Tibial artery (tissue), 4 donors: Measurements from ENCODE around the gene RHOV.

Experiments used
- DNase-seq, 2 donors: peaks; one replicate each; pipeline ENCODE4 v3.0.0-alpha.2; 2019
- H3K27ac ChIP-seq, 2 donors: fragments of 200-600 bp; sonication (generic) in 1 of 2; 1 replicate in 1 of 2; 2 replicates in 1 of 2; pipeline ENCODE4 v1.5.1; 2018 to 2019; ENCODE audit warnings: mild to moderate bottlenecking in 1 of 2
- H3K27me3 ChIP-seq, 2 donors: fragments of 200-600 bp; sonication (generic) in 1 of 2; one replicate each; pipeline versions ENCODE4 v1.5.1 to v1.6.0; 2016 to 2019
- H3K36me3 ChIP-seq, 3 donors: fragments of 200-600 bp; sonication (generic) in 2 of 3; one replicate each; pipeline ENCODE4 v1.5.1; 2016 to 2019; ENCODE audit warnings: mild to moderate bottlenecking in 2 of 3
- H3K4me1 ChIP-seq, 4 donors: fragments of 200-600 bp; sonication (generic) in 2 of 4; 1 replicate in 3 of 4; 2 replicates in 1 of 4; pipeline ENCODE4 v1.5.1; 2016 to 2019
- H3K4me3 ChIP-seq, 2 donors: fragments of 200-600 bp; sonication (generic) in 1 of 2; 1 replicate in 1 of 2; 2 replicates in 1 of 2; pipeline ENCODE4 v1.5.1; 2018 to 2019; ENCODE audit warnings: mild to moderate bottlenecking in 2 of 2
- H3K9me3 ChIP-seq, 3 donors: fragments of 200-600 bp; sonication (generic) in 1 of 3; one replicate each; pipeline ENCODE4 v1.5.1; 2016 to 2019
- CTCF ChIP-seq, 2 experiments: fragments of 200-600 bp in 1 of 2; fragments of 450-650 bp in 1 of 2; IDR thresholded peaks; one replicate each; pipeline ENCODE4 v1.5.1; 2017 to 2019; ENCODE audit warnings: antibody characterized with exemption in 2 of 2, mild to moderate bottlenecking in 1 of 2, moderate library complexity in 1 of 2
- intact Hi-C: fragments of 100-400 bp; cut with DNase I; formaldehyde crosslinking; loops from one replicate; pipeline ENCODE4 v1.15.0; 2023; ENCODE audit warnings: low total_unique reads

Gene RHOV

GRCh38 chr15:40914013-40914412, 40.0 kb upstream of the RHOV start:
- peaks cover 0 to 10% (median 3%) of the 10 kb centered on the region in 4 donors for H3K4me1 ChIP-seq
- intact Hi-C loops = no loop called here
- H3K9me3 ChIP-seq = no peaks in the 10 kb centered on the region
- H3K27ac ChIP-seq = no peak overlapping the region
- H3K4me3 ChIP-seq = no peak overlapping the region
- no peak for DNase-seq
- H3K36me3 ChIP-seq = no peaks in the 10 kb centered on the region
- no peaks in the 10 kb centered on the region for H3K27me3 ChIP-seq
- no peak for TF ChIP-seq CTCF (IDR thresholded peaks at IDR 0.05)

GRCh38 chr15:40912478-40912877, 38.4 kb upstream of the RHOV start:
- TF ChIP-seq CTCF (IDR thresholded peaks at IDR 0.05) = no peak
- no peak for DNase-seq
- no peaks in the 10 kb centered on the region for H3K36me3 ChIP-seq
- intact Hi-C loops = no loop called here
- H3K4me1 ChIP-seq = peaks cover 0 to 13% (median 3%) of the 10 kb centered on the region in 4 donors
- H3K4me3 ChIP-seq = no peak overlapping the region
- no peak overlapping the region for H3K27ac ChIP-seq
- no peaks in the 10 kb centered on the region for H3K9me3 ChIP-seq
- no peaks in the 10 kb centered on the region for H3K27me3 ChIP-seq

- no peak for DNase-seq
- no peaks in the 10 kb centered on the region for H3K36me3 ChIP-seq
- H3K4me3 ChIP-seq = no peak overlapping the region
- intact Hi-C loops = no loop called here
- H3K27me3 ChIP-seq = no peaks in the 10 kb centered on the region
- TF ChIP-seq CTCF (IDR thresholded peaks at IDR 0.05) = no peak
- no peaks in the 10 kb centered on the region for H3K9me3 ChIP-seq
- no peak overlapping the region for H3K27ac ChIP-seq
- H3K4me1 ChIP-seq = peaks cover 3 to 21% (median 10%) of the 10 kb centered on the region in 4 donors
These were observed 37.7 kb upstream of the RHOV start for GRCh38 chr15:40911693-40912092.

GRCh38 chr15:40911141-40911540, 37.1 kb upstream of the RHOV start:
- intact Hi-C loops = no loop called here
- H3K4me3 ChIP-seq = no peak overlapping the region
- H3K4me1 ChIP-seq = peaks cover 8 to 27% (median 16%) of the 10 kb centered on the region in 4 donors
- no peaks in the 10 kb centered on the region for H3K27me3 ChIP-seq
- H3K9me3 ChIP-seq = no peaks in the 10 kb centered on the region
- no peak for TF ChIP-seq CTCF (IDR thresholded peaks at IDR 0.05)
- H3K36me3 ChIP-seq = no peaks in the 10 kb centered on the region
- no peak for DNase-seq
- no peak overlapping the region for H3K27ac ChIP-seq

GRCh38 chr15:40909662-40910630, 35.9 kb upstream of the RHOV start:
- intact Hi-C loops = loop anchor here (5.0 to 10.0 kb wide), 3 partner anchors 32 to 272 kb away; partner anchors contain the start of gene INO80
- no peak for TF ChIP-seq CTCF (IDR thresholded peaks at IDR 0.05)
- Histone ChIP-seq H3K27ac (peak overlapping the region in 1 of 2 donors; percentile 14), H3K27me3 (no peaks in the 10 kb centered on the region), H3K4me1 (peaks cover 12 to 33% (median 22%) of the 10 kb centered on the region in 4 donors), H3K9me3 (no peaks in the 10 kb centered on the region), H3K4me3 (no peak overlapping the region), H3K36me3 (no peaks in the 10 kb centered on the region)
- no peak for DNase-seq
